Measurements from ENCODE around the gene VENTX.
A peak's percentile ranks its signal among the peaks of the same experiment; 100 is the strongest.

- TF ChIP-seq SALL2 (tag by site-specific recombination; IDR thresholded peaks at IDR 0.05; ENCODE audit: borderline replicate concordance): no peak
- TF ChIP-seq ZNF645 (tag by site-specific recombination; IDR thresholded peaks at IDR 0.05): 0 out of 2 replicates have a peak, but pooled peaks have one; percentile 37
- TF ChIP-seq ZNF354C (tag by site-specific recombination; IDR thresholded peaks at IDR 0.05; ENCODE audit: borderline replicate concordance, low read depth): no peak
- no peak for TF ChIP-seq CTCF (tag by site-specific recombination; IDR thresholded peaks at IDR 0.05)
- no peak for TF ChIP-seq ZNF302 (tag by site-specific recombination; IDR thresholded peaks at IDR 0.05; ENCODE audit: low read depth)
- TF ChIP-seq ZNF596 (tag by site-specific recombination; IDR thresholded peaks at IDR 0.05): no peak
- TF ChIP-seq ELK4 (IDR thresholded peaks at IDR 0.05; ENCODE audit: borderline replicate concordance, low read depth, low read length): no peak
- no peak for TF ChIP-seq YY1 (tag by site-specific recombination; IDR thresholded peaks at IDR 0.05)
- TF ChIP-seq AEBP2 (tag by site-specific recombination; IDR thresholded peaks at IDR 0.05; ENCODE audit: borderline replicate concordance): no peak
- no peak for TF ChIP-seq ZNF585B (tag by site-specific recombination; IDR thresholded peaks at IDR 0.05)
Measured at GRCh38 chr10:133242611-133243356, 5.1 kb downstream of the VENTX start.
